SK-N-SH (cell line): ENCODE results near the gene FADS1. TPM values are rescaled to one million over a fixed set of nuclear protein-coding genes. Genes with fewer than 3 reads are reported as not detected.
A peak's percentile ranks its signal among the peaks of the same experiment; 100 is the strongest.

Experiments
- CTCF ChIA-PET: fragments of 300-600, 350-600 bp; formaldehyde crosslinking; extraction: SDS; loops from one replicate; lab custom pipeline; 2021; lab: Yijun Ruan, JAX
- POLR2A ChIA-PET: fragments of 350-600 bp; sonication (Branson Sonifier 250); formaldehyde crosslinking; extraction: SDS; loops from one replicate; lab custom pipeline; 2020; ENCODE audit warnings: antibody characterized with exemption, inconsistent platforms; lab: Yijun Ruan, JAX
- DNase-seq: peaks from one replicate; pipeline ENCODE4 v3.0.0; 2012
- H2AFZ ChIP-seq: fragments of 200-600 bp; sonication (generic); 2 replicates; pipeline ENCODE4 v1.8.1; 2016; ENCODE audit warnings: antibody characterized with exemption, mild to moderate bottlenecking, low read depth
- H3F3A ChIP-seq: fragments of 200-600 bp; sonication (generic); replicated peaks from 2 replicates; pipeline ENCODE3; 2016; ENCODE audit warnings: antibody characterized with exemption, mild to moderate bottlenecking; ENCODE audit not compliant: insufficient read depth
- H3K27ac ChIP-seq, 2 experiments: fragments of 200-500 bp in 1 of 2; fragments of 200-600 bp in 1 of 2; sonication (Bioruptor generic) in 1 of 2; sonication (generic), shearing (Covaris generic) in 1 of 2; 2 replicates each; pipeline versions ENCODE4 v1.5.1 to v1.6.1; 2014 to 2016; ENCODE audit warnings: low read depth in 2 of 2, inconsistent platforms in 1 of 2, low read length in 1 of 2, mild to moderate bottlenecking in 1 of 2, mixed read lengths in 1 of 2
- H3K27me3 ChIP-seq: fragments of 200-600 bp; sonication (generic), shearing (Covaris generic); 2 replicates; pipeline ENCODE4 v1.6.1; 2016; ENCODE audit warnings: mixed run types; ENCODE audit not compliant: insufficient read depth
- H3K36me3 ChIP-seq, 2 experiments: fragments of 200-500 bp in 1 of 2; fragments of 200-600 bp in 1 of 2; sonication (Bioruptor generic) in 1 of 2; sonication (generic) in 1 of 2; replicated peaks in 1 of 2; 2 replicates each; pipeline versions ENCODE3 to v1.5.1; 2014 to 2016; ENCODE audit warnings: low read length in 1 of 2, mild to moderate bottlenecking in 1 of 2; ENCODE audit not compliant: insufficient read depth in 2 of 2, control insufficient read depth in 1 of 2
- H3K4me1 ChIP-seq, 2 experiments: fragments of 200-500 bp in 1 of 2; fragments of 200-600 bp in 1 of 2; sonication (Bioruptor generic) in 1 of 2; sonication (generic), shearing (Covaris generic) in 1 of 2; 2 replicates each; pipeline versions ENCODE4 v1.5.1 to v1.6.1; 2014 to 2016; ENCODE audit warnings: low read depth in 1 of 2, low read length in 1 of 2, mixed run types in 1 of 2; ENCODE audit not compliant: insufficient read depth in 2 of 2, control insufficient read depth in 1 of 2
- H3K4me2 ChIP-seq: fragments of 200-600 bp; sonication (generic), shearing (Covaris generic); 2 replicates; pipeline ENCODE4 v1.6.1; 2017; ENCODE audit warnings: mixed run types
- H3K4me3 ChIP-seq, 2 experiments: fragments of 200-500 bp in 1 of 2; fragments of 200-600 bp in 1 of 2; sonication (Bioruptor generic) in 1 of 2; sonication (generic), shearing (Covaris generic) in 1 of 2; 2 replicates each; pipeline versions ENCODE4 v1.5.1 to v1.8.1; 2014 to 2016; ENCODE audit warnings: low read depth in 2 of 2, inconsistent platforms in 1 of 2, low read length in 1 of 2, mild to moderate bottlenecking in 1 of 2, mixed read lengths in 1 of 2, moderate library complexity in 1 of 2
- H3K79me2 ChIP-seq: fragments of 200-600 bp; sonication (generic); 2 replicates; pipeline ENCODE4 v1.8.1; 2017; ENCODE audit warnings: mild to moderate bottlenecking; ENCODE audit not compliant: insufficient read depth
- H3K9ac ChIP-seq: fragments of 200-600 bp; sonication (generic); 2 replicates; pipeline ENCODE4 v1.6.1; 2017; ENCODE audit warnings: mixed run types
- H3K9me2 ChIP-seq: fragments of 200-600 bp; sonication (generic); 2 replicates; pipeline ENCODE4 v1.6.1; 2017; ENCODE audit warnings: mixed run types
- H3K9me3 ChIP-seq: fragments of 200-600 bp; sonication (generic); 2 replicates; pipeline ENCODE4 v1.6.1; 2017; ENCODE audit warnings: mixed run types, mild to moderate bottlenecking, moderate library complexity
- H4K20me1 ChIP-seq: fragments of 200-600 bp; sonication (generic); 2 replicates; pipeline ENCODE4 v1.6.1; 2017; ENCODE audit warnings: mild to moderate bottlenecking, mixed run types; ENCODE audit not compliant: insufficient read depth
- CTCF ChIP-seq: fragments of 200-600 bp; sonication (generic); IDR thresholded peaks from 2 replicates; pipeline ENCODE4 v1.6.1; 2017; ENCODE audit warnings: antibody characterized with exemption, mild to moderate bottlenecking, moderate library complexity
- ELF1 ChIP-seq: IDR thresholded peaks from 2 replicates; pipeline ENCODE4 v1.4.0; 2012
- EP300 ChIP-seq, 2 experiments: IDR thresholded peaks; 2 replicates each; pipeline versions ENCODE4 v1.4.0 to v1.6.1; 2012; ENCODE audit warnings: borderline replicate concordance in 1 of 2, low read depth in 1 of 2, low read length in 1 of 2
- GATA2 ChIP-seq: sonication (generic); formaldehyde crosslinking; IDR thresholded peaks from 2 replicates; pipeline ENCODE4 v1.5.0; 2020; ENCODE audit warnings: mild to moderate bottlenecking, missing genetic modification reagents
- JUND ChIP-seq: IDR thresholded peaks from 2 replicates; pipeline ENCODE4 v1.4.0; 2012
- NFIC ChIP-seq: IDR thresholded peaks from 2 replicates; pipeline ENCODE4 v1.4.0; 2012; ENCODE audit warnings: borderline replicate concordance
- PBX3 ChIP-seq: IDR thresholded peaks from 2 replicates; pipeline ENCODE4; 2012
- RAD21 ChIP-seq: IDR thresholded peaks from 2 replicates; pipeline ENCODE4 v1.6.1; 2012; ENCODE audit warnings: mild to moderate bottlenecking, low read length
- SMC3 ChIP-seq: IDR thresholded peaks from 2 replicates; pipeline ENCODE4 v1.6.1; 2012; ENCODE audit warnings: low read depth, low read length, improper control_type of control experiment
- TEAD4 ChIP-seq: IDR thresholded peaks from 2 replicates; pipeline ENCODE4 v1.4.0; 2012; ENCODE audit warnings: mild to moderate bottlenecking, borderline replicate concordance; ENCODE audit not compliant: insufficient read depth
- YY1 ChIP-seq: IDR thresholded peaks from 2 replicates; pipeline ENCODE4 v1.4.0; 2012; ENCODE audit warnings: low read depth, mild to moderate bottlenecking
- WGBS: methylation state at CpG from one replicate; pipeline ENCODE4 v1.1.6; 2017; ENCODE audit warnings: low lambda C conversion rate; 5-methylcytosine and 5-hydroxymethylcytosine counted together
- polyA plus RNA-seq, 3 experiments: library from polyadenylated mRNA; depleted of rRNA; stranded (reverse); fragments of >200 nt; gene quantifications; 2 replicates each; pipeline ENCODE4 v1.2.3, GENCODE V29; 2012
- TF ChIP-seq, protein P1 (sequence below): IDR thresholded peaks from 2 replicates; pipeline ENCODE4 v1.4.0; 2012; ENCODE audit warnings: low read depth
- TF ChIP-seq, protein P2 (sequence below): IDR thresholded peaks from 2 replicates; pipeline ENCODE4 v1.6.1; 2012; ENCODE audit warnings: mild to moderate bottlenecking, low read depth, low read length, moderate library complexity

FADS1 gene
- polyA plus RNA-seq, 1 of the 3 experiments (the other 2 are of a cell fraction) = 20.6 TPM

DNA sequence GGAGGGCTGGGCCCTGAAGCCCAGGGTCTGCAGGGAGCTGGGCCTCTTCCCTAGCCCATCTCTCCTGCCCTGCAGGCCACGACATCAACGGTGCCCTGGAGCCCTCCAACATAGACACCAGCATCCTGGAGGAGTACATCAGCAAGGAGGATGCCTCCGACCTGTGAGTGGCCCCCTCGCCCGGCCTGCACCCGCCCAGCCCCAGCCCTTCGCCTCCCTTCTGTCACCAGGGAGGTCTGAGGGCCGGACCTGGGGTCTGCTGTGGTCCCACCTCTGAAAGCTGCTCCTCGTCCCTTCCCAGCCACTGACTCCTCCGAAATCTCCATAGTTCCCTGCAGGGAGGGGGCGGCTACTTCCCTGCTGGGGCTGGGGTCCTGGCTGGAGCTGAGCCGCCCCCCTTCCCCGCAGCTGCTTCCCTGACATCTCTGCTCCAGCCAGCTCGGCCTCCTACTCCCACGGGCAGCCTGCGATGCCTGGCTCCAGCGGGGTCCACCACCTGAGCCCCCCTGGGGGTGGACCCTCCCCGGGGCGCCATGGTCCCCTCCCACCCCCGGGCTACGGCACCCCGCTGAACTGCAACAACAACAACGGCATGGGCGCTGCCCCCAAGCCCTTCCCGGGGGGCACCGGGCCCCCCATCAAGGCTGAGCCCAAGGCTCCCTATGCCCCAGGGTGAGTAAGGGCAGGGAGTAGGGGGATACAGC, 51.1 kb downstream of the FADS1 start:
- Histone ChIP-seq H3F3A (no peaks in the 10 kb centered on the region), H3K36me3 (no peaks in the 10 kb centered on the region), H3K4me2 (no peak overlapping the region), H3K4me1 (peaks cover 0 to 30% of the 10 kb centered on the region in 2 experiments; a peak in 2 of 4 replicates), H3K9me2 (no peaks in the 10 kb centered on the region), H4K20me1 (no peaks in the 10 kb centered on the region), H3K9ac (no peak overlapping the region), H3K79me2 (no peaks in the 10 kb centered on the region), H3K27me3 (no peaks in the 10 kb centered on the region), H3K9me3 (no peaks in the 10 kb centered on the region), H3K4me3 (no peak overlapping the region), H2AFZ (no peak overlapping the region), H3K27ac (no peak overlapping the region)
- TF ChIP-seq CTCF (no peak), TEAD4 (no peak), NFIC (no peak), JUND (no peak), ELF1 (no peak), YY1 (no peak), GATA2 (no peak), EP300 (IDR thresholded peaks at IDR 0.05; ENCODE audit: borderline replicate concordance in 1 of 2, low read depth in 1 of 2, low read length in 1 of 2) (no peak)
- TF ChIP-seq, protein P1, sequence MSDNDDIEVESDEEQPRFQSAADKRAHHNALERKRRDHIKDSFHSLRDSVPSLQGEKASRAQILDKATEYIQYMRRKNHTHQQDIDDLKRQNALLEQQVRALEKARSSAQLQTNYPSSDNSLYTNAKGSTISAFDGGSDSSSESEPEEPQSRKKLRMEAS = no peak
- WGBS = 90% methylated on average over 16 of the region's 26 CpGs
- ChIA-PET CTCF (interaction anchor here (1.4 to 14.3 kb wide), 5 partner anchors 12 to 317 kb away, joined by 3 to 140 read pairs (median 14); partner anchors contain the start of gene MYRF), POLR2A (interaction anchor here (0.6 kb wide), 1 partner anchor 26 kb away, joined by 4 read pairs; no protein-coding TSS in a partner anchor)
- DNase-seq = no peak

GRCh38 chr11:61764606-61765260, 52.1 kb downstream of the FADS1 start:
- no peak overlapping the region for H3K4me2 ChIP-seq
- H3K27ac ChIP-seq = no peak overlapping the region; a peak in 1 of 4 replicates
- DNase-seq = peak; percentile 88
- POLR2A ChIA-PET = interaction anchor here (1.0 kb wide), 1 partner anchor 15 kb away, joined by 3 read pairs; no protein-coding TSS in a partner anchor
- H3K9me3 ChIP-seq = no peaks in the 10 kb centered on the region
- H3K4me1 ChIP-seq = peaks cover 0 to 30% of the 10 kb centered on the region in 2 experiments; a peak in 2 of 4 replicates
- CTCF ChIA-PET = interaction anchor here (0.6 to 14.3 kb wide), 13 partner anchors 10 to 343 kb away, joined by 3 to 140 read pairs (median 4); partner anchors contain the start of genes MYRF and TMEM258
- no peaks in the 10 kb centered on the region for H3K79me2 ChIP-seq
- no peak overlapping the region for H2AFZ ChIP-seq
- WGBS = 82% methylated on average over 8 of the region's 22 CpGs
- H3F3A ChIP-seq = no peaks in the 10 kb centered on the region
- H3K9me2 ChIP-seq = no peaks in the 10 kb centered on the region
- no peaks in the 10 kb centered on the region for H3K27me3 ChIP-seq
- 0 out of 2 replicates have a peak, but pooled peaks have one; percentile 6 for TF ChIP-seq RAD21
- TF ChIP-seq SMC3 = no peak; the same call in 1 of the 2 replicates
- TF ChIP-seq PBX3 = no peak
- TF ChIP-seq, protein P2, sequence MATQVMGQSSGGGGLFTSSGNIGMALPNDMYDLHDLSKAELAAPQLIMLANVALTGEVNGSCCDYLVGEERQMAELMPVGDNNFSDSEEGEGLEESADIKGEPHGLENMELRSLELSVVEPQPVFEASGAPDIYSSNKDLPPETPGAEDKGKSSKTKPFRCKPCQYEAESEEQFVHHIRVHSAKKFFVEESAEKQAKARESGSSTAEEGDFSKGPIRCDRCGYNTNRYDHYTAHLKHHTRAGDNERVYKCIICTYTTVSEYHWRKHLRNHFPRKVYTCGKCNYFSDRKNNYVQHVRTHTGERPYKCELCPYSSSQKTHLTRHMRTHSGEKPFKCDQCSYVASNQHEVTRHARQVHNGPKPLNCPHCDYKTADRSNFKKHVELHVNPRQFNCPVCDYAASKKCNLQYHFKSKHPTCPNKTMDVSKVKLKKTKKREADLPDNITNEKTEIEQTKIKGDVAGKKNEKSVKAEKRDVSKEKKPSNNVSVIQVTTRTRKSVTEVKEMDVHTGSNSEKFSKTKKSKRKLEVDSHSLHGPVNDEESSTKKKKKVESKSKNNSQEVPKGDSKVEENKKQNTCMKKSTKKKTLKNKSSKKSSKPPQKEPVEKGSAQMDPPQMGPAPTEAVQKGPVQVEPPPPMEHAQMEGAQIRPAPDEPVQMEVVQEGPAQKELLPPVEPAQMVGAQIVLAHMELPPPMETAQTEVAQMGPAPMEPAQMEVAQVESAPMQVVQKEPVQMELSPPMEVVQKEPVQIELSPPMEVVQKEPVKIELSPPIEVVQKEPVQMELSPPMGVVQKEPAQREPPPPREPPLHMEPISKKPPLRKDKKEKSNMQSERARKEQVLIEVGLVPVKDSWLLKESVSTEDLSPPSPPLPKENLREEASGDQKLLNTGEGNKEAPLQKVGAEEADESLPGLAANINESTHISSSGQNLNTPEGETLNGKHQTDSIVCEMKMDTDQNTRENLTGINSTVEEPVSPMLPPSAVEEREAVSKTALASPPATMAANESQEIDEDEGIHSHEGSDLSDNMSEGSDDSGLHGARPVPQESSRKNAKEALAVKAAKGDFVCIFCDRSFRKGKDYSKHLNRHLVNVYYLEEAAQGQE = no peak
- no peak for TF ChIP-seq ELF1
- no peaks in the 10 kb centered on the region for H3K36me3 ChIP-seq
- no peaks in the 10 kb centered on the region for H4K20me1 ChIP-seq
- H3K4me3 ChIP-seq = no peak overlapping the region
- no peak overlapping the region for H3K9ac ChIP-seq
